Stimulated activated CD8-positive, alpha-beta memory T cell treated with anti-CD3 and anti-CD28 coated beads, Interleukin-2, amount 100 ng/mL, for 48 hours (primary cell): Measurements from ENCODE around the gene LSM14B.

Source experiments
- DNase-seq, 2 donors: peaks; one replicate each; pipeline ENCODE4 v3.0.0-alpha.2; 2020; ENCODE audit warnings: low read depth in 2 of 2

Gene LSM14B

GRCh38 chr20:62163485-62163865 lies 41.2 kb downstream of the LSM14B start:
- DNase-seq = no peak

- no peak for DNase-seq
Measured at GRCh38 chr20:62163986-62164762, 41.9 kb downstream of the LSM14B start.

- DNase-seq = no peak
Measured at GRCh38 chr20:62164879-62165761, 42.8 kb downstream of the LSM14B start.

DNA sequence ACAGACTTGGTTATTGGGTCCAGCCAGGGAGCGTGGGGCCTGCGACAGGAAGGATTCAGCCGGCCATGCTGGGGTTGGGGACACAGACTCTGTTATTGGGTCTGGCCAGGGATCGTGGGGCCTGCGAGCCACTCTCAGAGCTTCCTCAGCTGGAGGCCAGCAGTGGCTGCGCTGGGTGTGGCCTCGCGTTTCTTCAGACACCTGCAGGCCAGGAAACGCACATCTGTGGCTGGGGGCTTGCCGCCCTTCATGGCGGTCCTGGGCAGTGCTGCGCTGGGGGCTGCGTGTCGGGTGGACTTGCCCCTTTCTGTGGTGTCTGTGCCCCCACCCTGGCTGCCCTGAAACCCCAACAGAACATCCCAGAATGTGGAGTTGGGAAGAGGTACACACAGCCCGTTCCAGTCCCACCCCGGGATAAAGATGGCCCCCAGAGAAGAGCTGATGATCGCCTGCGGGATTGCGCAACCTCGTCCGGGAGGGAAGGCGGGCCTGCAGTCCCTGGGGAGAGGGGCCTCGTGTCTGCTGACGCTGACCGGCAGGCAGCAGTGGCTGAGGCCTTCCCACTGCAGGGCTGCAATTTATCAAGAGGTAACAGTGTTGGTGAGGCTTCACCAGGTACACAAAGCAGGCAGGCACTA lies 43.6 kb downstream of the LSM14B start:
- DNase-seq = no peak

GRCh38 chr20:62167474-62167873 lies 45.2 kb downstream of the LSM14B start:
- no peak for DNase-seq

DNA sequence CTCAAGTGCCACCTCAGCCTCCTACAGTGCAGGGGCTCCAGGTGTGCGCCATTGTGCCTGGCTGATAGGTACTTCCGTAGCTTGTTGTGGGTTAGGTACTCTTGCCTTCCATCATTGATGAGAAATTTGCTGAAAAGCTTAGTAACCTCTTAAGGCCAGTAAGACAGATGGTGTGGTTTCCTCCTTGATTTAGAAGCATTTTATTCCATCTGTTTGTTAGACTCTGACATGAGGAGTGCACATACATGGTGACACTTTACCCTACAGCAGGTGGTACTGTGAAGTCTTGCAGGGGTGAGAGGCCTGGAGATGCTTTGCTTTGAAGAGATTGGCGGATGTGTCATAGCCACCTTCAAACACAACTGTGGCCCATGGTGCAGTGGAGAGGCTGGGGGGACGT lies 45.8 kb downstream of the LSM14B start:
- no peak for DNase-seq

GRCh38 chr20:62168890-62169435 lies 46.7 kb downstream of the LSM14B start:
- DNase-seq = no peak

- DNase-seq = no peak
Measured at GRCh38 chr20:62170536-62170935, 48.3 kb downstream of the LSM14B start.

DNA sequence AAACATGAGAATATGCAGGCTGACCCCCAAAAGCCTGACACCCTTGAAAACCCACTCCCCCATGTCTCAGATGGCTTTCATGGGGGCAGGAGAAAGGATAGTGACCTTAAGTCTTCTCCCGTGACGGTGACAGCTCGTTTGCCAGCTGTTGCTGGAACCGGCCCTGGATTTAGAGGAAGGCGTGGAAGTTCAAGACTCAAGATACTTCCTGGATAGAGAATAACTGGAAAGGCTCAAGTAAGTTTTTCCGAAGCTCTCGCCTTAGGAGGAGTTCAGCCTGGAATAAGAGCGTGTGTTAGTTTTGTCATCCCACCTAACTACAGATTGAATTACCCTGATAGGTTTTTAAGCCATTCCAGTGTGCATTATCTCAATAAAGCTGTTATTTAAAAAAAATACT lies 49.0 kb downstream of the LSM14B start:
- no peak for DNase-seq

GRCh38 chr20:62172666-62173065 lies 50.4 kb downstream of the LSM14B start:
- DNase-seq = no peak

DNA sequence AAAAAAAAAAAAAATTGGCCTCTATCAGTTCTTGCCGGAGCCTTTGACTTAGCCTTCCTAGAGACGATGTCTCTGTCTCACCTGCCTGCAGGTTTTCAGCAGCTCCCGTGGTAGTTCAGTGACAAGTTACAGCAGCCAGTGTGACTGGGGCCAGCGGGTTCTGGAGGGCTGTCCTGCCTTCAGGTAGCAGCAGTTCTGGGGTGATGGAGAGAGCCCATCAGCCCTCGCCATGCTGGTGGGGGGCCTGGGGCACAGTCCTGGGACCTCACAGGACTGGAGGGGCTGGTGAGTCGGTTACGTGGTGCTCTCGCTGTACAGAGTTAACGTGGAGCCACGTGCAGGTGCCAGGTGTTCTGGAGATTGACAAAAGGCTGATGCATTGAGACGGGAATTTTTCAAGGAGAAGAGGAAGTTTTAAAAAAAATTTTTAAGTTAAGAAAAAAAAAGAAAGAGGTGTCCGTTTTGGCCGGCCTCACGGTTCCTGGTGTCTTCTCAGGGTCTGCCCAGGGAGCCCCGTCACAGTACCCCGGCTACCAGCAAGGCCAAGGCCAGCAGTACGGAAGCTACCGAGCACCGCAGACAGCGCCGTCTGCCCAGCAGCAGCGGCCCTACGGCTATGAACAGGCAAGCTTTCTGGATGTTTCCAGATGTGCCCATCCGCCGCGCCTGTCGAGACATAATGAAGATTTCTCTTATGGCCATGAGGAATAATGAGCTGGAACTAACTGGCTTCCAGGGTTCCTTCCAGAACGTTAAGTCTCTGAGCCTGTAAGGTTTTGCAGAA lies 51.9 kb downstream of the LSM14B start:
- DNase-seq = no peak

DNA sequence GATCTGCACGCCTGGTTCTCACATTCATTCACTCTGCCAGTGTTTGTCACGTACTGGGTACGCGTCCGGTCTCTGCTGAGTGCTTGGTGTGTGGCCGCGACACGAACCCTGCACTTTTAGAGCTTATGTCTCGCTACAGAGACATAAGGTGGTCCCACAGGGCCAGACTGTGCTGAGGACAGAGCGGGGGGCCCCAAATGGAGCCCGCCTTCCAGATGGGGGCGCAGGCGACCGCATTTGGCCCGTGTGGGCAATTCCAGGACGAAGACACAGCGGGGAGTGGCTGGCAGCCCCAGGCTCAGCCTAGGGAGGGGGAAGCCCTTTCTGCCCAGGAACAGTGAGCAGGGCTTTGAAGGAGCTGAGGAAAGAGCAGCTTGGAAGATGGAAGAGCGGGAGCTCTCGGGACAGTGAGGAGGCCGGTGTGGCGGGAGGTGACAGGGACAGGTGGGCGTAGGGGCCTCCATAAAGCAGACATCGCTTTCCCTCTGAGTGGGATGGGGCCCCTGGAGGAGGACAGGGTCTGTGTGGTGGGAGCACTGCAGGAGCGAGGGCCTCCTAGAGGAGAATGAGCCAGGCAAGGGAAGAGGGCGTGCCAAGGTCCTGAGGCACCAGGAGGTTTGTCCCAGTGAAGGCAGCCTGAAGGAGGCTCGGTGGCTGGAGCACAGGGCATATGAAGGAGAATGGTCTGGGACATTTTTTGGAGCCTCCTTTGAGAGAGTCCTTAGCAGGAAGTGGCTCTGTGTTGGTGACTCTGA lies 52.8 kb downstream of the LSM14B start:
- no peak for DNase-seq

DNA sequence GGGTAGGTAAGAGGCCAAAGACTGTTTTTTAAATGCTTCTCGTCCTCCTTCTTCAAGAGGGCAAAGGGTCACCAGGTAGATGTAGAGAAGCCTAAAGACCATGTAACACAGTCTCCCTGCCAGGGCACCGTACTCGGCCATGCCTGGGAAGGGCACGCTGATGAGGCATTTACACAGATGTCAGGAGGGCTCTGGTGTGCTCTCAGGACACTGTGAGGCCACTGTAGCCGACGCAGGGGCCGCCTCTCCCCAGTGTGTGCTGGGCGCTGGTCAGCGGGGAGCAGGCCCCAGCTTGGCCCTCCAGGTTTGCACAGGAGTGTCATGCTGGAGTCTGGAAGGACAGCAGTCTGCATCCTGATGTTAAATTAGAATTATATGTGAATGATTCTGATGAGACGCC lies 53.4 kb downstream of the LSM14B start:
- DNase-seq = no peak

- no peak for DNase-seq
Measured at GRCh38 chr20:62176866-62177265, 54.6 kb downstream of the LSM14B start.

- DNase-seq = no peak
Measured at GRCh38 chr20:62177307-62177706, 55.0 kb downstream of the LSM14B start.

DNA sequence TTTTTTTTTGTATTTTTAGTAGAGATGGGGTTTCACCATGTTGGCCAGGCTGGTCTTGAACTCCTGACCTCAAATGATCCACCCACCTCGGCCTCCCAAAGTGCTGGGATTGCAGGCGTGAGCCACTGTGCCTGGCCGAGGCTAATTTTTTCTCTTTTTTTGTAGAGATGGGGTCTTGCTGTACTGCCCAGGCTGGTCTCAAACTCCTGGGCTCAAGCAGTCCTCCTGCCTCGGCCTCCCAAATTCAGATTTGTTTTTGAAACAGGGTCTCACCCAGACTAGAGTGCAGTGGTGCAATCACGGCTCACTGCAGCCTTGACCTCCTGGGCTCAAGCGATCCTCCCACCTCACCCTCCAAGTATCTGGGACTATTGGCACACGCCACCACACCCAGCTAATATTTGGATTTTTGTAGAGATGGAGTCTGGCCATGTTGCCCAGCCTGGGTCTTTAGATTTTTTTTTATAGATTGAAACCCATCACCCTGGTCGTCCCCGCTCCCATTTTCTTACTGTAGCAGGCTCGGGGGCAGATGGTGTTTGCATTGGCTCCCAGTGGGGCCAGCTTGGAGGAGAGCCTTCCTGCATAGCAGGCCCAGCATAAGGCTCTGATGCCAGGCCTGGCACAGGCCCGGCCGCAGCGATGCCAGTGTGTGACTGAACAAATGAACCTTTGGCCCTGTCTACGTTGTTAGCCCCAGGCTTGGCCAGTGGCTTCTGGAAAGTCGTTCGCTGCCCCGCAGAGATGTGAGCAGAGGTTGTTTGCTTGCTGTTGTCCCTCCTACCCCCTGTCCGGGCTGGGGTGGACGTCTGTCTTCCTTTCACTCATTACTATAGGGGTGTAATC lies 56.3 kb downstream of the LSM14B start:
- DNase-seq = no peak

- no peak for DNase-seq
Measured at GRCh38 chr20:62179162-62179504, 56.9 kb downstream of the LSM14B start.

DNA sequence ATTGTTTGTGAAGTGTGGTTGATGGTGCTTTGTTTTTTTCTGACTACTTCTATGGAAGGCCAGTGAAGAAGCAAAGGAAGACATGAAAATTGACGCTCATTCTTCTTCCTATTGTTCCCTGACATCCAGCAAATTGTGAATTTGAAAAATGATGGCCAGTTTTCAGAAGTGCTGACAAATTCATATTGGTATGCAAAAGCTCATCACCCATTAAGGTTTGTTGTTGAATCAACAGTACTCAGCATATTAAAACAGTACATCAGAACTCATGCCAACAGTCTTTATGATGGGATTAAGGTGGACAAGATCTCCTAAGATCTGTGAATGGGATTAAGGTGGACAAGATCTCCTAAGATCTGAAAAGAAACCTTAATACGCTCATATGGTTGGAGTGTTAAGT lies 59.5 kb downstream of the LSM14B start:
- DNase-seq = no peak

DNA sequence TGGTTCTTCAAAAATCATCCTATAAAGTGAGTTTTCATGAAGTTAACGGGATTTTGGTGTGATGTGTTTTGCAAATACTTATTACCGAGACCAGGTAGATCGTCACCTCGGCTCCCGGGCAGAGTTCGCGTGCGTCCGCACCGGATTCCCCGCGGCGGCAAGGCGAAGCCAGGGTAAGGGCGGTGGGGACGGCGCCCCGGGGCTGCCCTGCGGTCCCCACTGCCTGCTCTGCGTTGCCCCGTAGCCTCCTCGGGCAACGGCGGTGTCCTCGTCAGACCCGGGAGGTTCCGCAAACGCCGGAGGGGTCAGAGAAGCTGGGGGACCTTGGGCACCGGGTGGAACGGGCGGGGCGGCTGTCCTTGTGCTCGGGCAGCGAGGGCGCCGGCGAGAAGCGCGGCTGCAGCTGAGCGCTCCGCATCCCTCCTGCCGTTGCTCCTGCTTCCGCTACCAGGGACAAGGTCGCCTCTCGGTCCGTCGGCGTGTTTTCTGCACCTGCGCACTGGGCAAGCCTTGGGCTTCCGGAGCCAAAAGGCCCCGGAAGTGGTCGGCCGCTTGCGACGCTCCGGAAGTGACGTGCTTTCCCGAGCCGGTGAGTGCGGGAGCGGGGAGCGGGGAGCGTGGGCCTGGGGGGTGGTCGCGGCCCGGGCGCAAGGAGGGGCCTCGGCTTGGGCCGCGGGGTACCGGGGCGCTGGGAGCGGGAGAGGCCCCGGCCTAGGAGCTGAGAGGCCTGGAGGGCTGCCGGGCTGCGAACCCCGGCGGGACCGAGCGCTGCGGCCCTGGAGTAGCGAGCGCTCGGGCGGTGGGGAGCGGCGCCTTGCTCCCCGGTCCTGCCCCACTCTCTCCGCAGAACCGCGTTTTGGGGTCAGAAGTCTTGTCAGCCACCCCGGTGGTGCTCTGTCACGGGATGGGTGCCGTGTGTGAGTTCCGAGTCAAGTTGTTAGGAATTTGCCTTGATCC lies 60.5 kb downstream of the LSM14B start, which contains the start of gene MTG2:
MTG2 (plus strand) TSS at position 560 of the 957 bp plus-strand sequence. CDS start 10,393 bp downstream, outside the sequence.
- DNase-seq = peak; percentile 92 to 93
